Glutamatergic neuron (in vitro differentiated cells): ENCODE results near the gene XRRA1. TPM values are rescaled to one million over a fixed set of nuclear protein-coding genes. Genes with fewer than 3 reads are reported as not detected.

Source experiments
- DNase-seq: peaks from one replicate; pipeline ENCODE4 v3.0.0; 2022
- H3K27ac Mint-ChIP-seq: one replicate; pipeline ENCODE4 v1.8.0; 2020; ENCODE audit warnings: mild to moderate bottlenecking, mixed read lengths, inconsistent platforms; ENCODE audit not compliant: unreplicated experiment
- H3K27me3 Mint-ChIP-seq: one replicate; pipeline ENCODE4 v1.8.0; 2020; ENCODE audit warnings: mild to moderate bottlenecking, moderate library complexity, mixed read lengths, inconsistent platforms; ENCODE audit not compliant: unreplicated experiment
- H3K36me3 Mint-ChIP-seq: one replicate; pipeline ENCODE4 v1.8.0; 2020; ENCODE audit warnings: mild to moderate bottlenecking, mixed read lengths, inconsistent platforms; ENCODE audit not compliant: unreplicated experiment
- H3K4me1 Mint-ChIP-seq: one replicate; pipeline ENCODE4 v1.8.0; 2020; ENCODE audit warnings: mild to moderate bottlenecking, low read depth, mixed read lengths, inconsistent platforms; ENCODE audit not compliant: unreplicated experiment
- H3K4me3 Mint-ChIP-seq: one replicate; pipeline ENCODE4 v1.8.0; 2020; ENCODE audit warnings: mild to moderate bottlenecking, mixed read lengths, inconsistent platforms; ENCODE audit not compliant: unreplicated experiment
- H3K9me3 Mint-ChIP-seq: one replicate; pipeline ENCODE4 v1.8.0; 2020; ENCODE audit warnings: mild to moderate bottlenecking, moderate library complexity, mixed read lengths, inconsistent platforms; ENCODE audit not compliant: unreplicated experiment
- total RNA-seq: library from RNA; stranded (reverse); fragmentation: NEBNext Ultra II Directional; extraction: Animal tissue kit (Norgen Biotek cat#: 25700); gene quantifications from one replicate; pipeline ENCODE4 v1.2.1, GENCODE V29; 2021; ENCODE audit not compliant: unreplicated experiment
- TF ChIP-seq, protein P1 (sequence below): fragments of 200-600 bp; sonication (generic); IDR thresholded peaks from one replicate; pipeline ENCODE4 v1.5.0; 2021; ENCODE audit not compliant: partially characterized antibody, unreplicated experiment

XRRA1 gene
- total RNA-seq, 1 donor from 2014 or later: 8.6 TPM

DNA sequence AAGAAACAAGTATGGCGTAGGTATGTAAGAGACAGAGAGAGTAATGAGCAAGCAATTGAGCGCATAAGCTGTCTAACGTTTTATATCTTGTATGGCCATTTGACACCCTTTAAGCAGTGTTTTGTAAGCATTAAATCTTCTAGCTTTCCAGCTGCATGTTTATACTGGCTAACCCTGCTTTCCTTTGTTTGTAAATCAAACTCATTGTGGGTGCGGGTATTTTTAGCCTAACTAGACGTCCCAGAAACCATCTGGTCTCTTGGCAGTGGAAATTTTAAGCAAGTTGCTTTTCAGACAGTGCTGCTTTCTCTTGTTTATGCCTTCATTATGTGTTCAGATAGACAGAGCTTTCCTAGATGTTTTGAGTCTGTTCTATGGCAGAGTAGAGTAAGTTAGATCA is 126.7 kb downstream of the XRRA1 start:
- no peak overlapping the region for H3K4me3 Mint-ChIP-seq
- H3K27ac Mint-ChIP-seq: no peak overlapping the region
- peaks cover 20% of the 10 kb centered on the region for H3K36me3 Mint-ChIP-seq
- TF ChIP-seq, protein P1, sequence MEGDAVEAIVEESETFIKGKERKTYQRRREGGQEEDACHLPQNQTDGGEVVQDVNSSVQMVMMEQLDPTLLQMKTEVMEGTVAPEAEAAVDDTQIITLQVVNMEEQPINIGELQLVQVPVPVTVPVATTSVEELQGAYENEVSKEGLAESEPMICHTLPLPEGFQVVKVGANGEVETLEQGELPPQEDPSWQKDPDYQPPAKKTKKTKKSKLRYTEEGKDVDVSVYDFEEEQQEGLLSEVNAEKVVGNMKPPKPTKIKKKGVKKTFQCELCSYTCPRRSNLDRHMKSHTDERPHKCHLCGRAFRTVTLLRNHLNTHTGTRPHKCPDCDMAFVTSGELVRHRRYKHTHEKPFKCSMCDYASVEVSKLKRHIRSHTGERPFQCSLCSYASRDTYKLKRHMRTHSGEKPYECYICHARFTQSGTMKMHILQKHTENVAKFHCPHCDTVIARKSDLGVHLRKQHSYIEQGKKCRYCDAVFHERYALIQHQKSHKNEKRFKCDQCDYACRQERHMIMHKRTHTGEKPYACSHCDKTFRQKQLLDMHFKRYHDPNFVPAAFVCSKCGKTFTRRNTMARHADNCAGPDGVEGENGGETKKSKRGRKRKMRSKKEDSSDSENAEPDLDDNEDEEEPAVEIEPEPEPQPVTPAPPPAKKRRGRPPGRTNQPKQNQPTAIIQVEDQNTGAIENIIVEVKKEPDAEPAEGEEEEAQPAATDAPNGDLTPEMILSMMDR: no peak
- H3K9me3 Mint-ChIP-seq: peaks cover under 1% of the 10 kb centered on the region
- H3K4me1 Mint-ChIP-seq: no peaks in the 10 kb centered on the region
- peaks cover 5% of the 10 kb centered on the region for H3K27me3 Mint-ChIP-seq
- no peak for DNase-seq

DNA sequence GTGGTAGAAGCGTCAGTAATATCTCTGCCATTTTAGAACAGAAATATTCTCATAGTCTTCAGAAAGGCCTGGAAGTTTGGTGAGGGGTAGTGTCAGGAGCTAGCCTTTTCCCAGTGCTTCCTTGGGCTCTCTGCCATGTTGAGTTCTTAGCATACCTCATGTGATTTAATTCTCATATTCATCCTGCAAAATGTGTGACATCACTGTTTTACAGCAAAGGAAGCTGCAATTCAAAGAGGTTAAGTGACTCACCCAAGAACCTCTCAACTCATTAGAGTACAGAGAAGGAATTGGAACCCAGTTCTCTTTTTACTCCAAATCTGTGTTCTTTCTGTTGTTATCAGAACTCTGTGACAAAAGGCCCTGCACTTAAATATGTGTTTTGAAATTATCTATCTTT is 128.1 kb downstream of the XRRA1 start:
- no peak for DNase-seq
- H3K4me1 Mint-ChIP-seq: no peaks in the 10 kb centered on the region
- H3K36me3 Mint-ChIP-seq: peaks cover 9% of the 10 kb centered on the region
- no peak overlapping the region for H3K4me3 Mint-ChIP-seq
- TF ChIP-seq, protein P1: no peak
- no peak overlapping the region for H3K27ac Mint-ChIP-seq
- peaks cover 5% of the 10 kb centered on the region for H3K27me3 Mint-ChIP-seq
- no peaks in the 10 kb centered on the region for H3K9me3 Mint-ChIP-seq

DNA sequence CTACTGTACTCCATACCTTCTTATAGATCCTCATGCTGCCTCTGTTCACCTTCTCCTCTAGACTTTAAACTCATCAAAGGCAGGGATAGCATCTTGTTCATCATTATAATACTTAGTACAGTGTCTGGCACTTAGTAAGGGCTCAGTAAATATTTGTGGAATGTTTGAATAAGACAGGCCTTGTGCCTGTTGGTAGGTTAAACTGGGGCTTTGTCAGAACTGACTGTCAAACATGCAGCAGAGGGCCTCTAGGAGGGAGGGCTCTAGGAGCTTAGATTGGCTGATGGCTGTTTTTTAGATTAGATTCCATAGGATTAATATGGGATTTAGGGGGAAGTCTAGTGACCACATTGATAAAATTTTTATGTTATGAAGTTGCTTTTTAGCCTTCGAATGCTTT is 129.5 kb downstream of the XRRA1 start:
- Mint-ChIP-seq H3K9me3 (no peaks in the 10 kb centered on the region), H3K36me3 (no peaks in the 10 kb centered on the region), H3K27ac (no peak overlapping the region), H3K4me1 (no peaks in the 10 kb centered on the region), H3K4me3 (no peak overlapping the region), H3K27me3 (peaks cover 5% of the 10 kb centered on the region)
- TF ChIP-seq, protein P1: no peak
- no peak for DNase-seq

DNA sequence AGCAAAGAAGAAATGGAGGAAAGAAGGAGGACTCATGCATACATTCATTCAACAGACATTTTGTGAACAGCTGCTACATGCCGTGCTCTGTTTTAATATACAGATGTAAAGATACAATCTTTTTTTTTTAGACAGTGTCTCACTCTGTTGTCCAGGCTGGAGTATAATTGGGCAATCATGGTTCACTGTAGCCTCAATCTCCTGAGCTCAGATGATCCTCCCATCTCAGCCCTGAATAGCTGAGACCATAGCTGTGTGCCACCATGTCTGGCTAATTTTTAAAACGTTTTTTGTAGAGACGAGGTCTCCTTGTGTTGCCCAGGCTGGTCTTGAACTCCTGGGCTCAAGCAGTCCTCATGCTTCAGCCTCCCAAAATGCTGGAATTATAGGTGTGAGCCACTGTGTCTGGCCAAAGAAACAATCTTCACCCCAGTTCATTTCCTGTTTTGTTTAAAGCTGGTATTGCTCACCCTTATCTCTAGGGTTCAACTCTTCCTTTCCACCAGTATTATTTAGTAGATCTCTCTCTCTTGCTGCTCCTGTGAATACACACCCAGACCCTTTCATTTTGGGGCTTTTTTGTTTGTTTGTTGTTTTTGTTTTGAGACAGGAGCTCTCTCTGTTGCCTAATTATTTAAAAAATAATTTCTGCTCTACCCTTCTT is 130.5 kb downstream of the XRRA1 start:
- H3K27ac Mint-ChIP-seq: no peak overlapping the region
- H3K9me3 Mint-ChIP-seq: no peaks in the 10 kb centered on the region
- DNase-seq: no peak
- no peaks in the 10 kb centered on the region for H3K36me3 Mint-ChIP-seq
- no peak overlapping the region for H3K4me3 Mint-ChIP-seq
- no peaks in the 10 kb centered on the region for H3K4me1 Mint-ChIP-seq
- TF ChIP-seq, protein P1: no peak
- H3K27me3 Mint-ChIP-seq: peaks cover 5% of the 10 kb centered on the region

DNA sequence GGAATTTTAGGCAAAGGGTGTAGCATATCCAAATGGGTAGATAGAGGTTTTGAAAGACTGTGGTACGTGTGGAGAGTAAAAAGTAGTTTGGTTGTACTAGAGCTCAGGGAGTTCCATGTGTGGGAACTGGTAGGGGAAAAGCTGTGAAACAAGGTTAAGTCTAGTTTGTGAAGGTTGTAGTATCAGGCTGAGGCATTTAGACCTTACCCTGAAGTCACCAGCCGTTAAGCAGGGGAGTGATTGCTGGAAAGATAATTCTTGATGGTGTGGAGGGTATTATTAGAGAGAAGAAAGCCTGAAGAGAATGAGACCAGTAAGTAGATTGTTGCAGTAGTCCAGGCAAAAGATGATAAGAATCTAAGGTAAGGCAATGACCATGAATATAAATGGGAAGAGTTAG is 132.2 kb downstream of the XRRA1 start:
- no peaks in the 10 kb centered on the region for H3K4me1 Mint-ChIP-seq
- H3K36me3 Mint-ChIP-seq: no peaks in the 10 kb centered on the region
- TF ChIP-seq, protein P1: no peak
- H3K4me3 Mint-ChIP-seq: no peak overlapping the region
- peaks cover 5% of the 10 kb centered on the region for H3K27me3 Mint-ChIP-seq
- H3K27ac Mint-ChIP-seq: no peak overlapping the region
- DNase-seq: no peak
- no peaks in the 10 kb centered on the region for H3K9me3 Mint-ChIP-seq
